ENCODE results near the gene HEPACAM. TPM values are rescaled to one million over a fixed set of nuclear protein-coding genes. Genes with fewer than 3 reads are reported as not detected.

The HEPACAM gene
- total RNA-seq, 2 donors from 2014 or later, result not detected

- no peaks in the 10 kb centered on the region for H3K9me3 ChIP-seq (ENCODE audit: control insufficient read depth, low read length)
- no peak for DNase-seq
- H3K36me3 ChIP-seq (ENCODE audit: control insufficient read depth, insufficient read depth, low read length), result no peaks in the 10 kb centered on the region
- Mint-ChIP-seq H3K4me3 (no peak overlapping the region), H3K27me3 (ENCODE audit: insufficient read depth) (peaks cover 21% of the 10 kb centered on the region), H3K36me3 (ENCODE audit: low read depth) (peaks cover 2% of the 10 kb centered on the region), H3K9me3 (no peaks in the 10 kb centered on the region), H3K4me1 (peaks cover 12% of the 10 kb centered on the region), H3K27ac (no peak overlapping the region)
- TF ChIP-seq CTCF (conservative IDR thresholded peaks at IDR 0.05), result no peak
- H3K9ac ChIP-seq (ENCODE audit: extremely low read depth, low read length, poor library complexity, severe bottlenecking), result no peak overlapping the region
- 86 to 92% methylated on average over 1 to 3 of the region's 3 CpGs for WGBS, 2 experiments (ENCODE audit: insufficient coverage in 1 of 2, insufficient read length in 1 of 2)
- no peaks in the 10 kb centered on the region for H3K4me1 ChIP-seq (ENCODE audit: control insufficient read depth, insufficient read depth, low read length)
- no peak overlapping the region for H3K4me3 ChIP-seq (ENCODE audit: low read length)
- H3K27me3 ChIP-seq (ENCODE audit: control insufficient read depth, insufficient read depth, low read length, poor library complexity, severe bottlenecking), result peaks cover 9% of the 10 kb centered on the region
- no peak overlapping the region for H3K27ac ChIP-seq (ENCODE audit: low read depth, low read length)
Observed at GRCh38 chr11:124880958-124881357, 54.9 kb downstream of the HEPACAM start.

GRCh38 chr11:124880290-124880611, 55.6 kb downstream of the HEPACAM start:
- TF ChIP-seq CTCF (conservative IDR thresholded peaks at IDR 0.05), result no peak
- no peak overlapping the region for H3K4me3 Mint-ChIP-seq
- H3K4me3 ChIP-seq (ENCODE audit: low read length), result no peak overlapping the region
- no peaks in the 10 kb centered on the region for H3K4me1 ChIP-seq (ENCODE audit: control insufficient read depth, insufficient read depth, low read length)
- H3K36me3 Mint-ChIP-seq (ENCODE audit: low read depth), result peaks cover 2% of the 10 kb centered on the region
- H3K4me1 Mint-ChIP-seq, result peaks cover 12% of the 10 kb centered on the region
- H3K27me3 ChIP-seq (ENCODE audit: control insufficient read depth, insufficient read depth, low read length, poor library complexity, severe bottlenecking), result peaks cover 17% of the 10 kb centered on the region
- H3K9me3 ChIP-seq (ENCODE audit: control insufficient read depth, low read length), result no peaks in the 10 kb centered on the region
- H3K36me3 ChIP-seq (ENCODE audit: control insufficient read depth, insufficient read depth, low read length), result no peaks in the 10 kb centered on the region
- peak; percentile 32 for DNase-seq
- no peak overlapping the region for H3K27ac Mint-ChIP-seq
- peaks cover 24% of the 10 kb centered on the region for H3K27me3 Mint-ChIP-seq (ENCODE audit: insufficient read depth)
- WGBS, 2 experiments (ENCODE audit: insufficient coverage in 1 of 2, insufficient read length in 1 of 2), result 80 to 91% methylated on average over 7 to 10 of the region's 10 CpGs
- no peak overlapping the region for H3K9ac ChIP-seq (ENCODE audit: extremely low read depth, low read length, poor library complexity, severe bottlenecking)
- H3K27ac ChIP-seq (ENCODE audit: low read depth, low read length), result no peak overlapping the region
- no peaks in the 10 kb centered on the region for H3K9me3 Mint-ChIP-seq

GRCh38 chr11:124879493-124880289, 56.2 kb downstream of the HEPACAM start:
- peaks cover 30% of the 10 kb centered on the region for H3K27me3 Mint-ChIP-seq (ENCODE audit: insufficient read depth)
- H3K9me3 ChIP-seq (ENCODE audit: control insufficient read depth, low read length), result no peaks in the 10 kb centered on the region
- no peak overlapping the region for H3K9ac ChIP-seq (ENCODE audit: extremely low read depth, low read length, poor library complexity, severe bottlenecking)
- H3K27ac ChIP-seq (ENCODE audit: low read depth, low read length), result no peak overlapping the region
- H3K9me3 Mint-ChIP-seq, result no peaks in the 10 kb centered on the region
- no peak overlapping the region for H3K27ac Mint-ChIP-seq
- WGBS, 2 experiments (ENCODE audit: insufficient coverage in 1 of 2, insufficient read length in 1 of 2), result 89 to 100% methylated on average over 7 to 16 of the region's 16 CpGs
- no peak overlapping the region for H3K4me3 Mint-ChIP-seq
- TF ChIP-seq CTCF (conservative IDR thresholded peaks at IDR 0.05), result no peak
- H3K4me1 Mint-ChIP-seq, result peaks cover 12% of the 10 kb centered on the region
- peaks cover 2% of the 10 kb centered on the region for H3K36me3 Mint-ChIP-seq (ENCODE audit: low read depth)
- H3K36me3 ChIP-seq (ENCODE audit: control insufficient read depth, insufficient read depth, low read length), result no peaks in the 10 kb centered on the region
- H3K4me1 ChIP-seq (ENCODE audit: control insufficient read depth, insufficient read depth, low read length), result no peaks in the 10 kb centered on the region
- no peak overlapping the region for H3K4me3 ChIP-seq (ENCODE audit: low read length)
- peaks cover 22% of the 10 kb centered on the region for H3K27me3 ChIP-seq (ENCODE audit: control insufficient read depth, insufficient read depth, low read length, poor library complexity, severe bottlenecking)
- no peak for DNase-seq
